Panc1 (cell line): Measurements from ENCODE around the gene UNC13C. TPM values are rescaled to one million over a fixed set of nuclear protein-coding genes. Genes with fewer than 3 reads are reported as not detected.

Experiments
- ATAC-seq: fragments of 200-7000 bp; cut with Tn5 transposase; 2 replicates; pipeline ENCODE4 v1.9.1; 2020; ENCODE audit warnings: mild to moderate bottlenecking, moderate library complexity
- BruUV-seq: library from RNA; stranded (reverse); fragments of 400-500 nt; replicated peaks from 2 replicates; lab custom pipeline; 2021; lab: Mats Ljungman, UMichigan
- CTCF ChIA-PET: fragments of 300-600 bp; sonication (Branson Sonifier 250); formaldehyde crosslinking; loops from one replicate; lab custom pipeline; 2022; ENCODE audit warnings: antibody characterized with exemption; lab: Charles Lee
- POLR2A ChIA-PET: fragments of 300-600 bp; sonication (Branson Sonifier 250); formaldehyde crosslinking; loops from one replicate; lab custom pipeline; 2022; ENCODE audit warnings: antibody characterized with exemption; lab: Charles Lee
- DNase-seq: peaks from one replicate; pipeline ENCODE4 v3.0.0-alpha.2; 2010; ENCODE audit warnings: low read depth, low spot score
- H3K27ac ChIP-seq: 2 replicates; pipeline ENCODE4 v1.5.1; 2011; ENCODE audit warnings: mild to moderate bottlenecking, low read length, inconsistent platforms
- H3K27me3 ChIP-seq: fragments of 200-500 bp; sonication (Bioruptor generic); 2 replicates; pipeline ENCODE4 v1.6.0; 2014; ENCODE audit warnings: low read length, inconsistent platforms; ENCODE audit not compliant: control insufficient read depth, insufficient read depth
- H3K36me3 ChIP-seq: fragments of 200-500 bp; sonication (Bioruptor generic); 2 replicates; pipeline ENCODE4 v1.5.1; 2014; ENCODE audit warnings: inconsistent platforms, mild to moderate bottlenecking, low read length, moderate library complexity; ENCODE audit not compliant: control insufficient read depth, insufficient read depth
- H3K4me1 ChIP-seq: 2 replicates; pipeline ENCODE4 v1.5.1; 2011; ENCODE audit warnings: inconsistent platforms, mild to moderate bottlenecking, low read length, moderate library complexity; ENCODE audit not compliant: control insufficient read depth, insufficient read depth
- H3K4me3 ChIP-seq, 2 experiments: 2 replicates each; pipeline ENCODE4 v1.5.1; 2011 to 2012; ENCODE audit warnings: low read depth in 2 of 2, low read length in 2 of 2, mild to moderate bottlenecking in 2 of 2, inconsistent platforms in 1 of 2, moderate library complexity in 1 of 2
- H3K9me3 ChIP-seq: fragments of 200-500 bp; sonication (Bioruptor generic); 2 replicates; pipeline ENCODE4 v1.5.1; 2014; ENCODE audit warnings: low read depth, mild to moderate bottlenecking, inconsistent platforms, low read length, moderate library complexity; ENCODE audit not compliant: control insufficient read depth, insufficient read depth
- CTCF ChIP-seq: fragments of 450-650 bp; IDR thresholded peaks from 2 replicates; pipeline ENCODE4 v1.5.1; 2017; ENCODE audit warnings: mild to moderate bottlenecking
- POLR2AphosphoS5 ChIP-seq: IDR thresholded peaks from 2 replicates; pipeline ENCODE4 v1.6.1; 2012; ENCODE audit warnings: mild to moderate bottlenecking, low read depth, low read length, moderate library complexity
- REST ChIP-seq, 2 experiments: IDR thresholded peaks; 2 replicates each; pipeline ENCODE4 v1.6.1; 2011 to 2012; ENCODE audit warnings: low read depth in 2 of 2, control low read depth in 1 of 2, low read length in 1 of 2, mild to moderate bottlenecking in 1 of 2, moderate library complexity in 1 of 2; ENCODE audit not compliant: insufficient read depth in 1 of 2
- SIN3A ChIP-seq: IDR thresholded peaks from 2 replicates; pipeline ENCODE4 v1.6.1; 2012; ENCODE audit warnings: low read depth, mild to moderate bottlenecking, low read length, moderate library complexity, borderline replicate concordance; ENCODE audit not compliant: insufficient read depth
- TCF7L2 ChIP-seq: IDR thresholded peaks from 2 replicates; pipeline ENCODE4 v1.6.1; 2011; ENCODE audit warnings: mild to moderate bottlenecking, low read depth, low read length, inconsistent platforms
- in situ Hi-C: cut with HindIII; loops from 2 replicates; pipeline ENCODE4 v1.10.0; 2016; ENCODE audit warnings: low sequenced_read_pairs, low pct_unique_long_range_greater_than_20kb
- intact Hi-C: fragments of 100-400 bp; cut with micrococcal nuclease; formaldehyde crosslinking; loops from one replicate; pipeline ENCODE4 v1.10.0; 2022; ENCODE audit not compliant: unreplicated experiment
- total RNA-seq: library from RNA; stranded (reverse); gene quantifications from one replicate; pipeline ENCODE4 v1.2.1, GENCODE V29; 2021; ENCODE audit not compliant: unreplicated experiment

UNC13C gene
- total RNA-seq, 1 experiment from 2014 or later, result not detected

- ATAC-seq (no peak), DNase-seq (no peak)
- peaks cover 4% of the 10 kb centered on the region; the same call in 1 of the 2 replicates for H3K9me3 ChIP-seq
- no peaks in the 10 kb centered on the region for H3K36me3 ChIP-seq
- POLR2A ChIA-PET, result no interaction called here
- CTCF ChIA-PET, result no interaction called here
- intact Hi-C loops, result no loop called here
- no peaks in the 10 kb centered on the region for H3K4me1 ChIP-seq
- H3K27me3 ChIP-seq, result no peaks in the 10 kb centered on the region
- TF ChIP-seq TCF7L2 (no peak), SIN3A (no peak), POLR2AphosphoS5 (no peak), CTCF (no peak), REST (IDR thresholded peaks at IDR 0.05; ENCODE audit: insufficient read depth in 1 of 2, low read depth in 2 of 2, low read length in 1 of 2) (no peak)
- no peak overlapping the region for H3K4me3 ChIP-seq
- in situ Hi-C loops, result no loop called here
- H3K27ac ChIP-seq, result no peak overlapping the region
- BruUV-seq, result no TSS peak
These were observed 484.3 kb downstream of the UNC13C start for GRCh38 chr15:54462511-54462913.

DNA sequence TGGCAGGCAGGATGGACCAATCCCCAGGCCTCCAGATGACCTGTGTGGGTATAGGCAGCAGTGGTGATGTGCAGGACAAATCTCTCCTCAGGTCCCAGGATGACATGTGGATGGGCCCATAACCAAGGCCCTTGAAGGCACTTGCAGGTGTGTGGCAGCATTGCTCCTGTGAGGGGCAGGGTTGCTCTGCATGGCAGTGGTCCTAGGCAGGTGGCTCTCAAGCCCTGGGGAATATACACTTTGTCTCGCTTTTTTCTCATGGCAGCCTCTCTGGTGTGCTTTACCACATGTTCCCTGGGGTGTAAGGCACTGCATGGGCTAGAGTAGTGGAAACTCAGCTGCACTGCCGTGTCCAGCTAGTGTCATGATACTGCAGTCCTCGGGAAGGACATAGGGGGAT lies 503.6 kb downstream of the UNC13C start:
- in situ Hi-C loops (no loop called here), intact Hi-C loops (no loop called here)
- ATAC-seq (no peak), DNase-seq (no peak)
- no peak overlapping the region for H3K4me3 ChIP-seq
- POLR2A ChIA-PET, result no interaction called here
- BruUV-seq, result no TSS peak
- no peaks in the 10 kb centered on the region for H3K36me3 ChIP-seq
- no peak overlapping the region for H3K27ac ChIP-seq
- no peaks in the 10 kb centered on the region for H3K9me3 ChIP-seq
- TF ChIP-seq CTCF (no peak), REST (IDR thresholded peaks at IDR 0.05; ENCODE audit: insufficient read depth in 1 of 2, low read depth in 2 of 2, low read length in 1 of 2) (no peak)
- H3K27me3 ChIP-seq, result no peaks in the 10 kb centered on the region
- CTCF ChIA-PET, result no interaction called here
- H3K4me1 ChIP-seq, result no peaks in the 10 kb centered on the region
